Fibroblast of lung (primary cell): ENCODE measurements around the gene AGAP1.

Source experiments
- CTCF ChIP-seq, 2 donors: IDR thresholded peaks in 1 of 2; conservative IDR thresholded peaks in 1 of 2; 1 replicate in 1 of 2; 2 replicates in 1 of 2; pipeline ENCODE4 v1.5.1; 2011 to 2012; ENCODE audit warnings: low read length in 2 of 2, control low read depth in 1 of 2, inconsistent platforms in 1 of 2, low read depth in 1 of 2, mild to moderate bottlenecking in 1 of 2
- EZH2 ChIP-seq: IDR thresholded peaks from 2 replicates; pipeline ENCODE4 v1.5.1; 2012; ENCODE audit warnings: low read length, control low read depth, mild to moderate bottlenecking; ENCODE audit errors: missing control alignments

GRCh38 chr2:235954888-235955480 is 461.1 kb downstream of the AGAP1 start:
- TF ChIP-seq CTCF (conservative IDR thresholded peaks at IDR 0.05 in 1 of 2, IDR thresholded peaks at IDR 0.05 in 1 of 2; ENCODE audit: low read depth in 1 of 2, low read length in 2 of 2) (no peak), EZH2 (no peak)
